ENCODE results near the gene DNTT.

Gene DNTT

DNA sequence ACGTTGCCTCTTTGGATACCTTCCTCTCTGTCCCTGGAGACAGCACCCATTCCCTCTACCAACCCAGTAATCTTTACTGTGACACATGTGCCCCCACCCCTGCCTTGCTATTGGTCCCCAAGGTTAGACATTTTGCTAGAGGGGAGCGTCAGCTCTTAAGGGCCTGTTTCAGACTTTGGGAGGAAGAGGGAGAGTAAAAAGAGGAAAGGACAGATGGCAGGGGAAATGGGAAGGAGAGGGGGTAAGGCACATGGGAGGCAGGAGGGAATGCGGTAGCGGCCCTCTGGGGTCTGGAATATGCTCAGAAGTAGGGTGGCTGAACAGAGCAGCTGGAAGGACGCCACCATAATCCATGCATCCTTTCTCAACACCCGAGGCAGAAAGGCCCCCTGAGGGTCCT, 45.1 kb upstream of the DNTT start:
- Histone ChIP-seq H2BK12ac (ENCODE audit: low read length) (no peak overlapping the region), H3K23ac (ENCODE audit: low read depth, low read length, poor library complexity) (no peak overlapping the region)

DNA sequence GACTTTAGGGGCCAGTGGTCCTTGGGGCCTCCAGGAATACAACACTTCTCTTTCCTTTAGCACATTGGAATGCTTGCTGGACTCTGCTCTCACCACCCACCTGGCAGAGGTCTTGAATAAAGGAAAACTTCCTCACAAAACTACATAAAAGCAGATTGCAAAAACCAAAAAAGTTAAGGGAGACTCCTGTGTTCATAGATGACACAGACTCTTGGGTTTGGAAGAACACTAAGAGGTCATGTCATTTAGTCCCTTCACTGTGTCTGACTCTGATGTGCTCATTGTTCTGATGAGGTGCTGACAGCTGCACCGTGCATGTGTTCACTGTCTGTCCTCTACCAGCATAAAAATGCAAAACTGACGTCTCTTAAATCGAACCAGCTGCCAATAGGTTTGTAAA, 44.2 kb upstream of the DNTT start:
- no peak overlapping the region for H2AFZ ChIP-seq (ENCODE audit: low read length)
- no CpG with 5 or more reads among the region's 3 CpGs for WGBS, 2 donors (ENCODE audit: extremely low coverage in 2 of 2, insufficient read length in 2 of 2, insufficient replicate concordance in 1 of 2)
- no peak overlapping the region for H3K4me3 ChIP-seq (ENCODE audit: low read length in 2 of 2)
- no peak overlapping the region for H2BK15ac ChIP-seq (ENCODE audit: low read length)
- H3K4me2 ChIP-seq (ENCODE audit: insufficient read depth, low read length, poor library complexity, severe bottlenecking): no peak overlapping the region
- no peak overlapping the region for H2BK120ac ChIP-seq (ENCODE audit: low read depth, low read length)
- H3K4ac ChIP-seq (ENCODE audit: low read length): no peak overlapping the region
- no peaks in the 10 kb centered on the region for H3K36me3 ChIP-seq (replicated peaks in 1 of 2; ENCODE audit: control insufficient read depth in 2 of 2, insufficient read depth in 2 of 2, low read length in 2 of 2)
- no peaks in the 10 kb centered on the region for H3K79me1 ChIP-seq (ENCODE audit: low read depth, low read length)
- peaks cover 0 to 6% (median 0%) of the 10 kb centered on the region in 3 experiments for H3K27me3 ChIP-seq (ENCODE audit: control insufficient read depth in 3 of 3, insufficient read depth in 3 of 3, low read depth in 1 of 3, low read length in 3 of 3)
- H4K8ac ChIP-seq (ENCODE audit: low read depth, low read length): no peak overlapping the region
- H2AK5ac ChIP-seq (ENCODE audit: low read depth, low read length): no peak overlapping the region
- H3K23ac ChIP-seq (ENCODE audit: low read depth, low read length, poor library complexity): no peak overlapping the region
- no peak overlapping the region for H2BK5ac ChIP-seq (ENCODE audit: low read length)
- peaks cover 0 to 8% of the 10 kb centered on the region in 2 donors for H3K4me1 ChIP-seq (ENCODE audit: control insufficient read depth in 2 of 2, insufficient read depth in 1 of 2, low read depth in 1 of 2, low read length in 2 of 2)
- no peak overlapping the region for H3K9ac ChIP-seq (ENCODE audit: low read depth, low read length, poor library complexity)
- H3K14ac ChIP-seq (ENCODE audit: low read length): no peak overlapping the region
- H3K9me3 ChIP-seq (replicated peaks in 1 of 2; ENCODE audit: control insufficient read depth in 2 of 2, insufficient read depth in 1 of 2, low read depth in 1 of 2, low read length in 2 of 2): no peaks in the 10 kb centered on the region
- no peak overlapping the region for H3K18ac ChIP-seq (ENCODE audit: low read length)
- no peak overlapping the region for H4K91ac ChIP-seq (ENCODE audit: low read depth, low read length, poor library complexity)
- DNase-seq (ENCODE audit: low spot score): no peak
- no peak overlapping the region for H3K27ac ChIP-seq (replicated peaks; ENCODE audit: low read length)
- H2BK12ac ChIP-seq (ENCODE audit: low read length): no peak overlapping the region

More for the DNA sequence above, 45.1 kb upstream of the DNTT start:
- Histone ChIP-seq H2BK120ac (ENCODE audit: low read depth, low read length) (no peak overlapping the region), H2BK5ac (ENCODE audit: low read length) (no peak overlapping the region), H3K14ac (ENCODE audit: low read length) (no peak overlapping the region), H3K79me1 (ENCODE audit: low read depth, low read length) (no peaks in the 10 kb centered on the region), H3K36me3 (replicated peaks in 1 of 2; ENCODE audit: control insufficient read depth in 2 of 2, insufficient read depth in 2 of 2, low read length in 2 of 2) (no peaks in the 10 kb centered on the region), H3K4me3 (ENCODE audit: low read length in 2 of 2) (no peak overlapping the region), H2AFZ (ENCODE audit: low read length) (no peak overlapping the region), H2AK5ac (ENCODE audit: low read depth, low read length) (no peak overlapping the region), H2BK15ac (ENCODE audit: low read length) (no peak overlapping the region), H3K9me3 (replicated peaks in 1 of 2; ENCODE audit: control insufficient read depth in 2 of 2, insufficient read depth in 1 of 2, low read depth in 1 of 2, low read length in 2 of 2) (no peaks in the 10 kb centered on the region), H3K27me3 (ENCODE audit: control insufficient read depth in 3 of 3, insufficient read depth in 3 of 3, low read depth in 1 of 3, low read length in 3 of 3) (peaks cover 0 to 8% (median 0%) of the 10 kb centered on the region in 3 experiments), H3K4ac (ENCODE audit: low read length) (no peak overlapping the region), H3K27ac (replicated peaks; ENCODE audit: low read length) (no peak overlapping the region), H4K91ac (ENCODE audit: low read depth, low read length, poor library complexity) (no peak overlapping the region), H3K4me1 (ENCODE audit: control insufficient read depth in 2 of 2, insufficient read depth in 1 of 2, low read depth in 1 of 2, low read length in 2 of 2) (peaks cover 0 to 8% of the 10 kb centered on the region in 2 donors), H3K4me2 (ENCODE audit: insufficient read depth, low read length, poor library complexity, severe bottlenecking) (no peak overlapping the region), H3K18ac (ENCODE audit: low read length) (no peak overlapping the region), H4K8ac (ENCODE audit: low read depth, low read length) (no peak overlapping the region), H3K9ac (ENCODE audit: low read depth, low read length, poor library complexity) (no peak overlapping the region)
- DNase-seq (ENCODE audit: low spot score): no peak
- no CpG with 5 or more reads among the region's 6 CpGs for WGBS, 2 donors (ENCODE audit: extremely low coverage in 2 of 2, insufficient read length in 2 of 2, insufficient replicate concordance in 1 of 2)

- WGBS, 2 donors (ENCODE audit: extremely low coverage in 2 of 2, insufficient read length in 2 of 2, insufficient replicate concordance in 1 of 2): no CpG with 5 or more reads among the region's 2 CpGs
- Histone ChIP-seq H4K8ac (ENCODE audit: low read depth, low read length) (no peak overlapping the region), H3K18ac (ENCODE audit: low read length) (no peak overlapping the region), H2BK120ac (ENCODE audit: low read depth, low read length) (no peak overlapping the region), H3K4me2 (ENCODE audit: insufficient read depth, low read length, poor library complexity, severe bottlenecking) (no peak overlapping the region), H3K9ac (ENCODE audit: low read depth, low read length, poor library complexity) (no peak overlapping the region), H2AFZ (ENCODE audit: low read length) (no peak overlapping the region), H2BK5ac (ENCODE audit: low read length) (no peak overlapping the region), H3K27ac (replicated peaks; ENCODE audit: low read length) (no peak overlapping the region), H3K14ac (ENCODE audit: low read length) (no peak overlapping the region), H3K4me1 (ENCODE audit: control insufficient read depth in 2 of 2, insufficient read depth in 1 of 2, low read depth in 1 of 2, low read length in 2 of 2) (peaks cover 0 to 6% of the 10 kb centered on the region in 2 donors), H3K79me1 (ENCODE audit: low read depth, low read length) (no peaks in the 10 kb centered on the region), H3K4ac (ENCODE audit: low read length) (no peak overlapping the region), H2BK15ac (ENCODE audit: low read length) (no peak overlapping the region), H3K9me3 (replicated peaks in 1 of 2; ENCODE audit: control insufficient read depth in 2 of 2, insufficient read depth in 1 of 2, low read depth in 1 of 2, low read length in 2 of 2) (no peaks in the 10 kb centered on the region), H3K4me3 (ENCODE audit: low read length in 2 of 2) (no peak overlapping the region), H3K23ac (ENCODE audit: low read depth, low read length, poor library complexity) (no peak overlapping the region), H3K27me3 (ENCODE audit: control insufficient read depth in 3 of 3, insufficient read depth in 3 of 3, low read depth in 1 of 3, low read length in 3 of 3) (no peaks in the 10 kb centered on the region), H2BK12ac (ENCODE audit: low read length) (no peak overlapping the region), H3K36me3 (replicated peaks in 1 of 2; ENCODE audit: control insufficient read depth in 2 of 2, insufficient read depth in 2 of 2, low read length in 2 of 2) (no peaks in the 10 kb centered on the region), H2AK5ac (ENCODE audit: low read depth, low read length) (no peak overlapping the region), H4K91ac (ENCODE audit: low read depth, low read length, poor library complexity) (no peak overlapping the region)
- no peak for DNase-seq (ENCODE audit: low spot score)
Observed at GRCh38 chr10:96261132-96261531, 43.1 kb upstream of the DNTT start.

GRCh38 chr10:96261930-96262329, 42.3 kb upstream of the DNTT start:
- Histone ChIP-seq H3K79me1 (ENCODE audit: low read depth, low read length) (no peaks in the 10 kb centered on the region), H3K9me3 (replicated peaks in 1 of 2; ENCODE audit: control insufficient read depth in 2 of 2, insufficient read depth in 1 of 2, low read depth in 1 of 2, low read length in 2 of 2) (no peaks in the 10 kb centered on the region), H3K27ac (replicated peaks; ENCODE audit: low read length) (no peak overlapping the region), H2AK5ac (ENCODE audit: low read depth, low read length) (no peak overlapping the region), H3K4me3 (ENCODE audit: low read length in 2 of 2) (no peak overlapping the region), H2BK15ac (ENCODE audit: low read length) (no peak overlapping the region), H3K18ac (ENCODE audit: low read length) (no peak overlapping the region), H2BK120ac (ENCODE audit: low read depth, low read length) (no peak overlapping the region), H3K23ac (ENCODE audit: low read depth, low read length, poor library complexity) (no peak overlapping the region), H2BK12ac (ENCODE audit: low read length) (no peak overlapping the region), H3K4ac (ENCODE audit: low read length) (no peak overlapping the region), H3K9ac (ENCODE audit: low read depth, low read length, poor library complexity) (no peak overlapping the region), H3K27me3 (ENCODE audit: control insufficient read depth in 3 of 3, insufficient read depth in 3 of 3, low read depth in 1 of 3, low read length in 3 of 3) (no peaks in the 10 kb centered on the region), H4K8ac (ENCODE audit: low read depth, low read length) (no peak overlapping the region), H2BK5ac (ENCODE audit: low read length) (no peak overlapping the region), H4K91ac (ENCODE audit: low read depth, low read length, poor library complexity) (no peak overlapping the region), H3K4me2 (ENCODE audit: insufficient read depth, low read length, poor library complexity, severe bottlenecking) (no peak overlapping the region), H3K4me1 (ENCODE audit: control insufficient read depth in 2 of 2, insufficient read depth in 1 of 2, low read depth in 1 of 2, low read length in 2 of 2) (peaks cover 0 to 6% of the 10 kb centered on the region in 2 donors), H2AFZ (ENCODE audit: low read length) (no peak overlapping the region), H3K14ac (ENCODE audit: low read length) (no peak overlapping the region), H3K36me3 (replicated peaks in 1 of 2; ENCODE audit: control insufficient read depth in 2 of 2, insufficient read depth in 2 of 2, low read length in 2 of 2) (no peaks in the 10 kb centered on the region)
- DNase-seq (ENCODE audit: low spot score): no peak
- no CpG with 5 or more reads among the region's 3 CpGs for WGBS, 2 donors (ENCODE audit: extremely low coverage in 2 of 2, insufficient read length in 2 of 2, insufficient replicate concordance in 1 of 2)
